Effector memory CD4-positive, alpha-beta T cell (primary cell): ENCODE results near the gene DRC3.
A peak's percentile ranks its signal among the peaks of the same experiment; 100 is the strongest.

ENCODE experiments used
- DNase-seq, 3 donors: peaks; one replicate each; pipeline ENCODE4 v3.0.0-alpha.2; 2020
- H3K27ac ChIP-seq: 2 replicates; pipeline ENCODE4 v1.7.0; 2013; ENCODE audit warnings: mild to moderate bottlenecking, low read length, moderate library complexity; ENCODE audit not compliant: insufficient read depth, poor library complexity, severe bottlenecking
- H3K27me3 ChIP-seq: replicated peaks from 2 replicates; pipeline ENCODE4 v1.7.0; 2013; ENCODE audit warnings: mild to moderate bottlenecking, low read length; ENCODE audit not compliant: insufficient read depth, control insufficient read depth, poor library complexity, severe bottlenecking
- H3K36me3 ChIP-seq: 2 replicates; pipeline ENCODE4 v1.7.0; 2013; ENCODE audit warnings: mild to moderate bottlenecking, low read length, moderate library complexity; ENCODE audit not compliant: control insufficient read depth, insufficient read depth
- H3K4me1 ChIP-seq: 2 replicates; pipeline ENCODE4 v1.7.0; 2013; ENCODE audit warnings: low read length, mild to moderate bottlenecking; ENCODE audit not compliant: control insufficient read depth, insufficient read depth, poor library complexity, severe bottlenecking
- H3K4me3 ChIP-seq: 2 replicates; pipeline ENCODE4 v1.7.0; 2013; ENCODE audit warnings: low read length, low read depth, mild to moderate bottlenecking; ENCODE audit not compliant: insufficient read depth, poor library complexity, severe bottlenecking
- H3K9me3 ChIP-seq: 2 replicates; pipeline ENCODE4 v1.7.0; 2013; ENCODE audit warnings: mild to moderate bottlenecking, low read length, moderate library complexity; ENCODE audit not compliant: control insufficient read depth
- total RNA-seq, 3 donors: gene quantifications; one replicate each; lab custom pipeline; 2026; lab: John Stamatoyannopoulos, UW

Gene DRC3
- 0 to 0.61 (median 0.39) reads per million in 3 donors for total RNA-seq

- H3K36me3 ChIP-seq: no peaks in the 10 kb centered on the region
- H3K4me1 ChIP-seq: peaks cover 17% of the 10 kb centered on the region
- H3K4me3 ChIP-seq: peak within 1 kb of the TSS; percentile 77
- no peaks in the 10 kb centered on the region for H3K27me3 ChIP-seq
- peak; percentile 100 for DNase-seq
- no peaks in the 10 kb centered on the region for H3K9me3 ChIP-seq
- peak within 1 kb of the TSS; percentile 84 for H3K27ac ChIP-seq
These were observed at the start of gene DRC3, which contains the start of gene TOM1L2 for GRCh38 chr17:17972126-17972951. DRC3 (plus strand) TSS chr17:17972862; CDS start chr17:17977599, 4,737 bp downstream. TOM1L2 (minus strand) TSS chr17:17972400; CDS start chr17:17972313, 87 bp downstream.

GRCh38 chr17:17924131-17924856, 48.4 kb upstream of the DRC3 start:
- Histone ChIP-seq H3K4me1 (no peaks in the 10 kb centered on the region), H3K27ac (no peak overlapping the region)
- no peak for DNase-seq

GRCh38 chr17:17924857-17925250, 47.8 kb upstream of the DRC3 start:
- H3K27me3 ChIP-seq: no peaks in the 10 kb centered on the region
- no peaks in the 10 kb centered on the region for H3K4me1 ChIP-seq
- H3K36me3 ChIP-seq: no peaks in the 10 kb centered on the region
- DNase-seq: no peak
- H3K27ac ChIP-seq: no peak overlapping the region
- H3K9me3 ChIP-seq: no peaks in the 10 kb centered on the region
- no peak overlapping the region for H3K4me3 ChIP-seq

More at GRCh38 chr17:17924131-17924856, 48.4 kb upstream of the DRC3 start:
- Histone ChIP-seq H3K36me3 (no peaks in the 10 kb centered on the region), H3K4me3 (no peak overlapping the region), H3K27me3 (no peaks in the 10 kb centered on the region), H3K9me3 (no peaks in the 10 kb centered on the region)

GRCh38 chr17:17926036-17926435, 46.6 kb upstream of the DRC3 start:
- no peak for DNase-seq
- Histone ChIP-seq H3K27ac (no peak overlapping the region), H3K36me3 (no peaks in the 10 kb centered on the region), H3K27me3 (no peaks in the 10 kb centered on the region), H3K4me3 (no peak overlapping the region), H3K4me1 (no peaks in the 10 kb centered on the region), H3K9me3 (no peaks in the 10 kb centered on the region)

GRCh38 chr17:17926840-17927449, 45.7 kb upstream of the DRC3 start:
- Histone ChIP-seq H3K36me3 (no peaks in the 10 kb centered on the region), H3K27ac (no peak overlapping the region), H3K4me3 (no peak overlapping the region), H3K9me3 (no peaks in the 10 kb centered on the region), H3K27me3 (no peaks in the 10 kb centered on the region), H3K4me1 (no peaks in the 10 kb centered on the region)
- no peak for DNase-seq

DNA sequence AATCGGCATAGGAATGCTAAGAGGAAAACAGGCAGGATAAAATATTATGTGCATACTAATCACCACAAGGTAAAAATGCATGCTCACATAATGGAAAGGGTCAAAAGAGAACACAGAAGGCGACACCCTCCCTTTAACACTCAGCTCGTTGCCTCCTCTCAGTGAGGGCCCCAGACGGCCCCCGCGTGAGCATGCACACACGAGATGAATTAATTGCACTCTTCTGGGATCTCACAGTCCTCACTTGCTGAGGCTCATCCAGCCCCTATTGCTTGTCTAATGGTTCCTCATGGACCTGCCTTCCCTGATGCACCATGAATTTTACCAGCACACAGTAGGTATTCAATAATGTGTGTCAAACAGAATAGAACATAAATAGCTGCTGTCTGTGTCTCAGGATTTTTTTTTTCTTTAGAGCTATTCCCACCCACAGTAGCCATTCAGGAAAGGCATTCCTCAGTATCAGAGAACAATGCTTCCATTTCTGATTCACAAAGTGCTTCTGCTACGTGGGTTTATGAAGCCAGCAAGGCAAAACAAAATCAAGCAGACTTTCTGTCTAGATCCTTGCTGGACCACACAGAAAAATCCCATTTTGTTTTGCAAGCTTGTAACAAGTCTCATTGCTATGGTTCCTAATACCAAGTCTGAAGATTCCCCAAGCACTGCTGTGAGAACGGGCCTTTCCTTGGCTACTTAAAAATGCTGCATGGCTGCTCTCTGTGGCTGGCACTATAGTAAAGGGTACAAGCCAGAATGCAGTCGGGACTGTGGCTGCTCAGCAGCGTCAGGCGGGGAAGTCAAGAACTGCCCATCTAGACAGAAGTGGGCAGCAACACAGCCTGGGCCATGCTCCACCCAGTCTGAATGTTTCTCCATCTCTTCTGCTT, 44.0 kb upstream of the DRC3 start:
- H3K36me3 ChIP-seq: no peaks in the 10 kb centered on the region
- H3K4me3 ChIP-seq: no peak overlapping the region
- H3K27me3 ChIP-seq: no peaks in the 10 kb centered on the region
- H3K4me1 ChIP-seq: no peaks in the 10 kb centered on the region
- H3K9me3 ChIP-seq: no peaks in the 10 kb centered on the region
- DNase-seq: no peak
- no peak overlapping the region for H3K27ac ChIP-seq

- H3K27ac ChIP-seq: no peak overlapping the region
- no peak overlapping the region for H3K4me3 ChIP-seq
- no peaks in the 10 kb centered on the region for H3K36me3 ChIP-seq
- H3K9me3 ChIP-seq: no peaks in the 10 kb centered on the region
- H3K27me3 ChIP-seq: no peaks in the 10 kb centered on the region
- DNase-seq: no peak
- H3K4me1 ChIP-seq: peaks cover 3% of the 10 kb centered on the region
These were observed 42.8 kb upstream of the DRC3 start for GRCh38 chr17:17929655-17930380.

GRCh38 chr17:17930674-17931073, 42.0 kb upstream of the DRC3 start:
- H3K9me3 ChIP-seq: no peaks in the 10 kb centered on the region
- H3K4me1 ChIP-seq: peaks cover 11% of the 10 kb centered on the region
- no peak overlapping the region for H3K27ac ChIP-seq
- H3K27me3 ChIP-seq: no peaks in the 10 kb centered on the region
- no peak overlapping the region for H3K4me3 ChIP-seq
- no peak for DNase-seq
- H3K36me3 ChIP-seq: no peaks in the 10 kb centered on the region

DNA sequence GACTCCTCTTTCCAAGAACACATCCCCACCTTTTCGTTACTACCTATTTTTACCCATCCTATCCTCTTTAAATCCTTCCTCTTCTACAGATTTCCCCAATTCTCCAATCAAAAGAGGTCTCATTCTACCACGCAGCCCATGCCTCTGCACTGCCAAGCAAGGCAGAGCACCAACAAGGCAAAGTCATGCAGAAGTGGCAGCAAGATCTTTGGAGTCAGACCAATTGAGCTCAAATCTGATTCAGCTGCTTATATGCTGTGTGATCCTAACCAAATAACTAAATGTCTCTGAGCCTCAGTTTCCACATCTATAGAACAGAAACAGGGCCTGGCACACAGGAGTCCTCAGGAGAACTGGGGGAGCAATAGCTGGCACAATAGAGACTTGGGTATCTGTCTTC, 41.5 kb upstream of the DRC3 start:
- no peak overlapping the region for H3K4me3 ChIP-seq
- H3K27ac ChIP-seq: no peak overlapping the region
- H3K9me3 ChIP-seq: no peaks in the 10 kb centered on the region
- DNase-seq: no peak
- no peaks in the 10 kb centered on the region for H3K36me3 ChIP-seq
- no peaks in the 10 kb centered on the region for H3K27me3 ChIP-seq
- peaks cover 14% of the 10 kb centered on the region for H3K4me1 ChIP-seq
